ENCODE data around the gene CYP3A5. TPM values are rescaled to one million over a fixed set of nuclear protein-coding genes. Genes with fewer than 3 reads are reported as not detected.

The CYP3A5 gene
- total and polyA plus RNA-seq, 2 of the 4 experiments (the other 2 are of a cell fraction), result not detected

GRCh38 chr7:99615989-99616358, 63.8 kb downstream of the CYP3A5 start:
- in situ Hi-C loops (cut with MboI; ENCODE audit: low sequenced_read_pairs) (loop anchor here (5.0 kb wide), 1 partner anchor 54 kb away; no protein-coding TSS in a partner anchor), intact Hi-C loops (cut with micrococcal nuclease) (loop anchor here (2.0 to 5.0 kb wide), 3 partner anchors 54 to 376 kb away; partner anchors contain the start of gene ZKSCAN5)

More at GRCh38 chr7:99615989-99616358, 63.8 kb downstream of the CYP3A5 start:
- peak overlapping the region; percentile 68 to 100 for H4K8ac ChIP-seq (ENCODE audit: low read depth in 2 of 2, low read length in 2 of 2)
- WGBS, 2 experiments (ENCODE audit: extremely low coverage in 2 of 2, insufficient read length in 1 of 2), result no CpG with 5 or more reads among the region's 5 CpGs
- no peak overlapping the region for H2BK15ac ChIP-seq (ENCODE audit: low read depth, low read length)
- H3K9me3 ChIP-seq (ENCODE audit: control insufficient read depth, insufficient read depth, low read length), result no peaks in the 10 kb centered on the region
- peaks cover 17 to 32% of the 10 kb centered on the region in 2 experiments; a peak in 3 of 4 replicates for H3K79me1 ChIP-seq (ENCODE audit: low read depth in 1 of 2, low read length in 2 of 2)
- ChIA-PET CTCF (interaction anchor here (0.6 to 1.1 kb wide), 3 partner anchors 13 to 70 kb away, joined by 3 to 4 read pairs (median 4); no protein-coding TSS in a partner anchor), POLR2A (ENCODE audit: unreplicated experiment) (interaction anchor here (0.7 kb wide), 1 partner anchor 486 kb away, joined by 3 read pairs; no protein-coding TSS in a partner anchor)
- no peak overlapping the region for H3K18ac ChIP-seq (ENCODE audit: low read depth, low read length)
- no peak overlapping the region for H3K23ac ChIP-seq (ENCODE audit: low read depth, low read length)
- H3K56ac ChIP-seq (ENCODE audit: extremely low read depth, insufficient read depth, low read length), result no peak overlapping the region
- H3K36me3 ChIP-seq (ENCODE audit: control insufficient read depth, insufficient read depth, low read length), result peaks cover 16% of the 10 kb centered on the region
- no peak for ATAC-seq (ENCODE audit: low read depth)
- H3K4me2 ChIP-seq (ENCODE audit: low read depth, low read length), result peak overlapping the region; percentile 81
- dilution Hi-C loops (cut with HindIII; ENCODE audit: low sequenced_read_pairs, unreplicated experiment), result no loop called here
- peak overlapping the region; percentile 63; the same call in 1 of the 2 replicates for H3K4me3 ChIP-seq (ENCODE audit: insufficient read depth, low read depth, low read length)
- no peak overlapping the region for H2BK20ac ChIP-seq (ENCODE audit: low read depth, low read length)
- H3K4ac ChIP-seq (ENCODE audit: low read depth, low read length), result no peak overlapping the region; the same call in 1 of the 2 replicates
- H3K27ac ChIP-seq (ENCODE audit: insufficient read depth, low read length), result no peak overlapping the region
- 0 out of 2 replicates have a peak overlapping the region, but pooled peaks have one; percentile 89 for H3K14ac ChIP-seq (replicated peaks; ENCODE audit: low read depth, low read length)
- no peaks in the 10 kb centered on the region for H4K20me1 ChIP-seq (ENCODE audit: insufficient read depth, low read length)
- no peak overlapping the region for H3K9ac ChIP-seq (ENCODE audit: low read depth, low read length)
- H3K4me1 ChIP-seq (ENCODE audit: control insufficient read depth, insufficient read depth, low read length), result no peaks in the 10 kb centered on the region
- H2AFZ ChIP-seq (replicated peaks; ENCODE audit: low read length, poor library complexity), result peak overlapping the region; percentile 99
- BruUV-seq (replicated peaks), result no TSS peak
- no peak overlapping the region for H2BK5ac ChIP-seq (ENCODE audit: low read depth, low read length, poor library complexity, severe bottlenecking)
- H2AK5ac ChIP-seq (ENCODE audit: low read depth, low read length), result no peak overlapping the region
- no peak for DNase-seq
- H3K27me3 ChIP-seq (ENCODE audit: control insufficient read depth, insufficient read depth, low read length), result no peaks in the 10 kb centered on the region
- no peak overlapping the region for H2BK120ac ChIP-seq (ENCODE audit: low read depth, low read length)
- H3K9me1 ChIP-seq (ENCODE audit: insufficient read depth, low read length), result peaks cover 3% of the 10 kb centered on the region; the same call in 1 of the 2 replicates
- peak overlapping the region; percentile 13 for H4K5ac ChIP-seq (ENCODE audit: low read depth, low read length)
- no peak overlapping the region for H4K91ac ChIP-seq (ENCODE audit: insufficient read depth, low read depth, low read length)
- H2AK9ac ChIP-seq (replicated peaks; ENCODE audit: low read depth, low read length, poor library complexity), result peak overlapping the region; percentile 10
- TF ChIP-seq RAD21 (IDR thresholded peaks at IDR 0.05; ENCODE audit: low read length), result no peak
- no peak for TF ChIP-seq ELK1 (IDR thresholded peaks at IDR 0.05; ENCODE audit: borderline replicate concordance, low read depth, low read length)
- no peak for TF ChIP-seq RCOR1 (IDR thresholded peaks at IDR 0.05; ENCODE audit: insufficient replicate concordance, low read length)
- TF ChIP-seq BHLHE40 (IDR thresholded peaks at IDR 0.05; ENCODE audit: low read depth, low read length), result no peak
- no peak for TF ChIP-seq SMC3 (IDR thresholded peaks at IDR 0.05; ENCODE audit: low read depth, low read length)
- TF ChIP-seq RFX5 (IDR thresholded peaks at IDR 0.05; ENCODE audit: low read depth, low read length), result no peak
- TF ChIP-seq FOS (IDR thresholded peaks at IDR 0.05; ENCODE audit: low read depth, low read length), result no peak
- no peak for TF ChIP-seq MXI1 (IDR thresholded peaks at IDR 0.05; ENCODE audit: borderline replicate concordance, low read depth, low read length)
- no peak for TF ChIP-seq POLR2A (IDR thresholded peaks at IDR 0.05; ENCODE audit: low read depth, low read length)
- no peak for TF ChIP-seq CEBPB (IDR thresholded peaks at IDR 0.05; ENCODE audit: low read depth, low read length)
- no peak for TF ChIP-seq MAFK (IDR thresholded peaks at IDR 0.05; ENCODE audit: low read depth, low read length)
- no peak for TF ChIP-seq NFE2L2 (IDR thresholded peaks at IDR 0.05; ENCODE audit: low read depth, low read length)
- TF ChIP-seq USF2 (IDR thresholded peaks at IDR 0.05; ENCODE audit: low read depth, low read length), result no peak
- TF ChIP-seq CTCF (conservative IDR thresholded peaks at IDR 0.05; ENCODE audit: low read depth, low read length), result no peak
- TF ChIP-seq CHD1 (IDR thresholded peaks at IDR 0.05; ENCODE audit: low read depth, low read length), result no peak
- no peak for TF ChIP-seq MAZ (IDR thresholded peaks at IDR 0.05; ENCODE audit: borderline replicate concordance, low read depth, low read length)

All from IMR-90 (cell line).